COLO668 (cell line): Measurements from ENCODE around the gene CDK1.

Experiments used
- DNase-seq: peaks from one replicate; lab custom pipeline; 2025; ENCODE audit not compliant: unreplicated experiment; lab: John Stamatoyannopoulos, UW

CDK1 gene

DNA sequence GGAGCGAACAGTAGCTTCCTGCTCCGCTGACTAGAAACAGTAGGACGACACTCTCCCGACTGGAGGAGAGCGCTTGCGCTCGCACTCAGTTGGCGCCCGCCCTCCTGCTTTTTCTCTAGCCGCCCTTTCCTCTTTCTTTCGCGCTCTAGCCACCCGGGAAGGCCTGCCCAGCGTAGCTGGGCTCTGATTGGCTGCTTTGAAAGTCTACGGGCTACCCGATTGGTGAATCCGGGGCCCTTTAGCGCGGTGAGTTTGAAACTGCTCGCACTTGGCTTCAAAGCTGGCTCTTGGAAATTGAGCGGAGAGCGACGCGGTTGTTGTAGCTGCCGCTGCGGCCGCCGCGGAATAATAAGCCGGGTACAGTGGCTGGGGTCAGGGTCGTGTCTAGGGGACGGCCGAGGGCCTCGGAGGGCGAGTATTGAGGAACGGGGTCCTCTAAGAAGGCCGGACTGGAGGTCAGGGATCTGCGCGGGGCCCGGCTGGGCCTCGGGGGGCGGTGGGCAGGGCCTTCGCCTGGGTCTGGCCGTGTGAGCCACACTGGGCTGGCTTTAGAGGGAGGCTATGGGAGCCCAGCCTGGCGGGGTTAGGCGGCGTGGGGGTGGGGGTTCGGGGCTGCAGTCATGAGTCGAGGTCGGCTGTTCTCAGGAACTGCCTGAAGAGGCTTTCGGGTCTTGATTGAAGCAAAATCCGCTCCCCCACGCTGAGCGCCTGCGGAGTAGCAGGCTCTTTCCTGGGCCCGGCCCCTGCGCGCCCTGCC is at the start of gene CDK1:
CDK1 (plus strand) TSS at position 265 of the 757 bp plus-strand sequence. CDS start 1,688 bp downstream, outside the sequence.
- peak; percentile 96 for DNase-seq

DNA sequence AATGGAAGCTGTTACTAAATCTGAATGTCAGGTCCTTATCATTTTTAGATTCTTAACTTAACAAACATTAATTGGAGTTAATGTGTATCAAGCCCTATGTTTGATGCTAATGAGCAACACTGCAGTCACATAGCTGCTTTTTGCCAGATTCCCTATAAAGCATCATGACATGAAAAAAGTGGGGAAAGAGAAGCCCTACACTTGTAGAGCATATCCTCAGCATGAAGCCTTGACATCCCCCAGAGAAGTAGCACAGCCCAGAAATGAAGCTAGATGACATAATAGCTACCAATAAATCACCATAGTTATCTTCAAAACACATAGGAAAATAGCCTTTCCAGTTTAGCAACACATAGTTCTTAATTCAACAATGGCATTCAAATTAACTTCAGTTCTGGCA is 49.2 kb upstream of the CDK1 start:
- DNase-seq = no peak

DNA sequence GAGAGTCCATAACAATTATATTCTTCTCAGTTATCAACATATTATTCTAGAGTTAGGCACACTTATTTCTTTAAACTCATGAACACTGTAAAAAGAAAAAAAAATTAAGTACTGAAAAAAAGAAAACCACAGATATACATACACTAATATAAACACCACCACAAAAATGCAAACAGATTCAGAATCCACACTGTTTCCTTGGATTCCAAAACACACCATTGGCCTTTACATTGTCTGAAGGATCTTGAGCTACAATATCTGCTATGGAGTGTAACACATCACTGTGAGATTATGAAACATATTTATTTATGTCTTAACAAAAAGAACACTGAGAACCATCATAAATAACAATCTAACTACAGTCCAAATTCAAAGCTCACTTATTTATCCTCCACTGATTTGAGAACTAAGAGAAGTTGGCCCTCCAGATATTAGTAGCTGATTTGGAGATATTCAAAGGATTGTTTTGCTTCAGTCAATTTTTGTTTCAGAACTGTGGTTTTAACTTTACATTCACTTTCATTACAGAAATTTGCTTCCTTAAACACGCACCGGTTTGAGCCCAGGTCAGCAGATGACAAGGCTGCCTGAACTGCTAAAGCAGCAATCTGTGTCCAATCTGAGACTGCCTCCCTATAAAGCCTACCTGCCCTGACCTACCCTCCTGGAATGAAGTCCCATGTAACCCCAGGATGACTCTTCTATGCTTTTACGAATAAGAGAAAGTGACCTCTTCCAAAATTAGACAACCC is 47.0 kb upstream of the CDK1 start:
- no peak for DNase-seq

DNA sequence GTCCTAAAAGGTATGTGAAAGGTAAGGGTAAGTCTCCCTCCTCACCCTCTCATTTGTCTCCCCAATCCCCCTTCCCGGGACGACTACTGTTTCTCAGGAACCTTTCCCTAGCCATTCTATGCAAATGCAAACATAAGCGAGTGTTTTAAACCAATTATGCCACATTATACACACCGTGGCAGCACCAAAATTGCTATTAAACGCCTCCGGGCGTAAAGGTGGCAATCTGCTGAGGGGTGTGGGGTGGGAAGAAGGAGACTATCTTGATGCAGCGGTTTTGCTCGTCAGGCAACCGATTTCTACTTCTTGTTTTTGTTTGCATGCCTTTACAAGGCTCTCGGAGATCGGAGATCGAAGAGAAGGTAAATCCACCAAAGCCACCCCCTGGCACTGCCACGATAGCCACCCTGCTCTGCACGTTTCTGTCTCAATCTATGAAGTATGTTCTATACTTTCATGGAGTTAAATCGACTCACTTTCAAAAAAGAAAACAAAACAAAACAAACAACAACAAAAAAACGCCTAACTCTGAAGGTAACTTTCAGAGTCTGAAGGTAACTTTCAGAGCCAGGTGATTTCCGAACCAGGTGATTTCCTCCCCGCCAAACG is 46.0 kb upstream of the CDK1 start:
- DNase-seq = no peak

DNA sequence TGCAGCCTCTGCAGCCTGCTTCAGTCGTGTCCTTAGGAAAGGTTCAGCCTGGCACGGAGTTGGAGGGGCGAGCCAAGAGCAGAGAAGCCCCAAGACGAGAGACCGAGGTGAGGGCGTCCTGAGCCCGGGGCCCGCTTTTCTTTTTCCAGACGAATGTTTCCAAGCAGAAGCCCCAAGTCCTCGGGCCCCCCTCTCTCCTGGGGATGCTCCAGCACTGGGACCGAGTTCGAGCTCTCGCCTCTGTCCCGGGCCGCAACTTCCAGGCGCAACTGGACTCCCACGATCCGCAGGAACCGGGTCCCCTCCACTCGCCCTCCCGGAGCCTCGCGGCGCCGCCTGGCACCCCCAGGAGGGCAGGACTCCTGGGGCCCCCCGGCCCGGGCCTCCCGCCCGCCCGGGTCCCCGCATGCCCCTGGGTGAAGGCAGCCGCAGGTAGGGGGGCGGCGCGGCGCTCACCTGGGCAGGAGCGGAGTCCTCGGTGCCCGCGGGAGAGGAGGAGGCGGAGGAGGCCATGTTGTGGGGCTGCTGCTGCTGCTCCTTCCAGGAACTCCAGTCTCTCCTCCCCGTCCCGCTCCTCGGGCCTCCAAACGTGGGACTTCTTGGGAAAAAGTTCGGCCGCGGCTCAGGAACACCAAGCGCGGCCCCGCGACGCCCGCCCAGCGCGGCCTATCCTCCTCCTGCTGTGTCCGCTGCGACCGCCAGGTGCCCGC is 45.3 kb upstream of the CDK1 start:
- peak; percentile 36 for DNase-seq

DNA sequence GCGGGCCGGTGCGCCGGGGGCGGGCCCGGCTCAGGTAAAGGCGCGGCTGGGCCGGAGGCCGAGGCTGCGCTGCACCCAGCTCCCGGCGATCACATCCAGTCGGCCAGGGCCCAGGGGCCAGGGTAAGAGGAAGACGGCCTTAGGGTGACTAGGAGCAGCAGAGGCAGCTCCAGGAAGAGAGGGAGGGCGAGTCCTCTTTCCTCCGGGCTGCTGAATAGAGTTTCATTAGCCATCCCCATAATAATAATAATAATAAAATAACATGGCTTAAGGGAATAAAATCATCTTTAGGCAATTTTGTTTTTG is 44.8 kb upstream of the CDK1 start:
- peak; percentile 84 for DNase-seq

DNA sequence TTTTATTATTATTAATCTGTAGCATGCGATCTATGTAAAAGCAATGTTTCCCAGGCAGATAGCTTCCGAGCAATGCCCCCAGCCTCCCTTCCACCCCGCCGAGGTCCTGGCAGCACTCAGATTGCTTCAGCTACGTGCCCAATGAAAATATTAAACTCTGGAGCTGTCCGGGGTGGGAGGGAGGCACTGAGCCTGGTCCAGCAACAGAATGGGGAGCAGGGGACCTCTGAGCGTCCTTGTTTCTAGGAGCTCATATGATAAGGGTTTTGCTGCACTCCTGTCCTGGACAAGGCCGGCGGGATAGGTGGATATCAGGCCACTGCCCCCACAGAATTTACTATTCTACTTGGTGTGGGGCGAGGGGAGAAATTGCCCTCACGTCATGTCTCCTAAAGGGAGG is 44.5 kb upstream of the CDK1 start:
- DNase-seq = peak; percentile 24

DNA sequence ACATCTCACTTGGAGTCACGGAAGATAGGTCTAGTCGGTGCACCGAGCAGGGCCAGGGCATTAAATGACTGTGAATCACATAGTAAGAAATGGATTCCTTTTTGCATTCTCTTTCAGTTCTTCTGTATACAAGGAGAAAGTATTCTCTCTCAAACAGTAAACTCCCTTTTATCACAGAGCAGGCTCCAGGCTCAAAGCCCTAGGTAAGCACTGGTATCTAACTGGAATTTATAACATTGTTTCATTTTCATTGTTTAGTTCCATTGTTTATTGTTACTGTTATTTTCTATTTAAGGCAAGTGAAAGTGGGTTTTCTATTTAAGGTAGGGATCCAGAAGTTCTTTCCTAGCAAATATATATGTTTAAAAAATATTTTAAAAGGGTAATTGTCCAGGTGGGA is 44.1 kb upstream of the CDK1 start:
- no peak for DNase-seq

DNA sequence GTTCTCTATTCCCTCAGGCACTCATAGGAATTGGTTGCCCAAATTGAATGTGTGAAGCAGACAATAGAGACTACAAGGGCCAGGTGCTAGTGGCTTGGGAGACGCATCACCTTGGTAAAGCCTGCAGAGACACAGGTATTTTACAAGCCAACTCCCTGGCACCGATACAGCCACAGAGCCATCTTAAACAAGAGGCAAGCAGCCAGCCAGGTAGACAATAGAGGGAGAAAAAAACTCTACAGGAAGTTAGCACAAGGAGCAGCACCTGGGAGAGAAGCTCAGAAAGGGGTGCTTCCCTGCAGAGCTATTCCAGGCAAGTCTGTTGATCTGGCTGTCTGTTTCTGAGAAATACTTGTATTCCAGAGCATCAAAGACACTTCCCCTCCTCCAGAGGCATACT is 43.0 kb upstream of the CDK1 start:
- DNase-seq = peak; percentile 8

DNA sequence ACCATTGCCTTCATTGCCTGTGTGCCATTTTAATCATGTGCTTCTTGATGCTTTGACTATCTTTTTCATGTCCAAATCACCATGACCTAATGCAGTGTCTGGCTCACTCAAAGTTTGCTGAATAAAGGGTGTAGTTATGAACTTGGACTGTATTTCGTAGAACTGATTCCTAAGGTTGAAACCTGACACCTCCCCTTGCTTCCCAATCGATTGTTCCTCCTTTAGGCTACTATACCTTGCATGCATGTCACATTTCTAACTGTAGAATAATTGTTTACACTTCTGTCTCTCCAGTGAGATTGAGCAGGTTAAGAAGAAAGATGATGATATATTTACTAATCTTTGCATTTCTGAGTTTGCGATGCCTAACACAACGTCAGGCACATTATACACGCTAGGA is 41.0 kb upstream of the CDK1 start:
- DNase-seq = no peak

DNA sequence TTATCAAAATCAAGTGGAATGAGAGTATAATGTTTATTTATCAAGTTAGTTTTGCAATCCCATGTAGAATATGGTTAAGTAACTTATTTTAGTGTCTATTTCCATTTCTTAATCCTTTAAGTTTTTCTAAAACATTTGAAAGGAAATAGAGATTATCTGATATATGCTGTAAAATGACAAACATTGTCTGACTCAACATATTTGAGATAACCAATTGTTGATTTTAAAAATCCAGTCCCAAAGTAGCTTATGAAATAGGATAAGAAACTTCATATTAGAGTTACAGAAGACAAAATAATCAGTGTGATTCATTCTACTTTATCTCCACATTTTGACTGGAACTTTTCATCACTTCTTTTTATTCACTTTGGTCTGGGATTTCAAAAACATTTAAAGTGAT is 38.7 kb upstream of the CDK1 start:
- DNase-seq = no peak

DNA sequence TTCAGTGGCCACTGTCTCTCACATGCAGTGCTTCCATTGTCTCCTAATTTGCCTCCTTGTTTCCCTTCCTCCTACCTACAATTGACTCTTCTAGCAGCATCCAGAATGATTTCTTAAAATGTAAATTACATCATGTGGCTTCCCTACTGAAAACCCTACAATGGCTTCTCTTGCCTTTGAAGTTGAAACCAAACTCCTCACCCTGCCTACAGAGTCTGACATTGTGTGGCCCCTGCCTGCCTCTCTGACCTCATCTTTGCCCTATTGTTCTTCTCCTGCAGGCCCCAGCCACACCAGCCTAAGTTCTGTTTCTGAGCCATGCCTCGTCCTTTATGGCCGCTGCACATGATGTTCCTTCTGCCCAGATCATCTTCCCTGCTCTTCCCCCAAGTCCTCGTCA is 35.8 kb upstream of the CDK1 start:
- DNase-seq = no peak

DNA sequence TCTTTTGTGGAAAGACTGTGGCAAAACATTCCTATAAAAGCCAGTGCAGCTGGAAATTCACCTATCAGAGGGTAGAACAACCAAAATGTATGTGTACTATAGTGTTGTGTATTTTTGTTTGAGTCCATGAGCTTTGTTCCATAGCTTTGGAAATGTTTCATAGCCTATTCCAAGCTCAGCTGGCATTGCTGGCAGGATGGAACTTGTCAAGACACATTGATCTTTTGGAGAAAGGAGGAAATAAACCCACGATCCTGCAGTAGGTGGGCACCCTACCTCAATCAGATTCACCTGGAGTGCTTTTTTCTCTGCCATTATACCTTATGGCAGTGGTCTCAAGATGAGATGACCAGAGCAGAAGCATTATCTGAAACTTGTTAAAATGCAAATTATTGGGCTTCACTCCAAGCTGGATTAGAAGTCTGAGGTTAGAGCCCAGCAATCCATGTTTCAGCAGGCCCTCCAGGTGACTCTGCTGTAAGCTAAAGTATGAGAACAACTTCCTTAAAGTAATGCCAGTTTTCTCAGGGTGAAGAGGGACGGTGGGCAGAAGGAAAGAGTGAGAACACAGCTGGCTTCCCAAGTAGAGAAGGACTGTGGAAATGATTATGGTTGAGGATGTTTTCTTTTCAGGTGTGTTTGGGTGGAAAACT is 30.3 kb upstream of the CDK1 start:
- no peak for DNase-seq

DNA sequence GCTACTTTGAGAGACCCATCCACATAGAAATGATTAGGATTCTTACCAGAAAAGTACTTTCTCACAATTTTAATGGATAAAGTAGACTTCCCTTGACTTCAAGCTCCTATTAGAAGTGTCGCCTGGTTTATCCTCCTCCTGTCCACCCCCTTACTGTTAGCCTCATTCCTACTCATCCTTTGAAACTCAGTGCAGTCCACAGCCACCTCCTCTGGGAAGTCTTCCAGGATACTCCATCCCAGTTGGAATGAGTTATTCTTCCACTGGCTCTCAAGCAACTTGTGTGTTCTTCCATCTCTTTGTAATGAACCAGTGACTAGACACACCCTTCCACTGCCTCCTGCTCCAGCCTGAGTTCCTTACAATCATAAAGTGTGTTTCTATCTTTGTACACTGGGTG is 25.1 kb upstream of the CDK1 start:
- no peak for DNase-seq

DNA sequence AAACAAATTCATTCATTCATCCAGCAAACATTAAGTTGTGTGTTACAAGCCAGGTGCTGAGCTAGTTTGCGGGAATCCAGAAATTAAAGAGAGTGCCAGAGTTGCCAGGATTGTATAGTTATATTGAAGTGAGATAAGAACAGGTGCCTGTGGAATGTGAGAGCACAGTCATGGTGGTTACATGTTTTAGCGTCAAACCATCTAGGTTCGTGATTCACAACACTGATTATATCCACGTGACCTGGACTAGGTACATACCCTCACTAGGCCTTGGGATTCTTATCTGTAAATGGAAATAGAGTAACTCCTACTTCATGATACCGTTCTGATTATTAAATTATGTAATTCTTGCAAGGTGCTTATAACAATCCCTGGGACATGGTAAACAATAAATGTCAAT is 24.5 kb upstream of the CDK1 start:
- DNase-seq = no peak

DNA sequence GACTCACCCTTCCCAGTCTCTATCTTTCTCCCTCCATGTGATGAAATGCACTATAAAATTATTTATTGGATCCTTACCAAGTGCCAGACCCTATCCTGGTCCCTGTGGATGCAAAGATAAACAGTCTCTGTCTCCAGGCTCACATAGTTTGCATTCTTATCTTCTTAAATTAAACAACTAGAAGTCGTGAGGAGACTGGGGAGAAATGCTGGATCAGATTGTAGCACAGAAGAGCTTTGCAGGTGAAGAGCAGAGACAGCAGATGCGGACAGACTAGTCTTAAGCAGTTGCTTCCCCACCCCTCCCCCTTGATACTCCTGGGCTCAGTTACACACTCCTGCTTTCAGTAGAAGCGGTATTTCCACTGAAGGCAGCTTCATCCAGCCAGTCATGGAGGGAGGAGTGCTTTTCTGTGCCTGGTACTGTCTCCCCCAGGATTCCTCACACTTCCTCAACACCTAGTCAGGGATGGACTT is 20.8 kb upstream of the CDK1 start:
- no peak for DNase-seq

DNA sequence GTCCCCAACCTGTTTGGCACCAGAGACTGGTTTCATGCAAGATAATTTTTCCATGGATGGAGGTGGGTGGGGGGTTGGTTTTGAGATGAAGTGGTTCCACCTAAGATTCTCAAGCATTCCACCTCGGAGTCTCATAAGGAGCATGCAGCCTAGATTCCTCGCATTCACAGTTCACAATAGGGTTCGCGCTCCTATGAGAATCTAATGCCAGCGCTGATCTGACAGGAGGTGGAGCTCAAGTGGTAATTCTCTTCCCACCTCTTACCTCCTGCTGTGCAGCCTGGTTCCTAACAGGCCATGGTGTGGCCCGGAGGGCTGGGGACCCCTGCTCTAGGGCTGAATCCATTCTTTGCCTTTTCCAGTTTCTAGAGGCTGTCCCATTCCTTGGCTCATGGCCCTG is 19.1 kb upstream of the CDK1 start:
- DNase-seq = no peak

DNA sequence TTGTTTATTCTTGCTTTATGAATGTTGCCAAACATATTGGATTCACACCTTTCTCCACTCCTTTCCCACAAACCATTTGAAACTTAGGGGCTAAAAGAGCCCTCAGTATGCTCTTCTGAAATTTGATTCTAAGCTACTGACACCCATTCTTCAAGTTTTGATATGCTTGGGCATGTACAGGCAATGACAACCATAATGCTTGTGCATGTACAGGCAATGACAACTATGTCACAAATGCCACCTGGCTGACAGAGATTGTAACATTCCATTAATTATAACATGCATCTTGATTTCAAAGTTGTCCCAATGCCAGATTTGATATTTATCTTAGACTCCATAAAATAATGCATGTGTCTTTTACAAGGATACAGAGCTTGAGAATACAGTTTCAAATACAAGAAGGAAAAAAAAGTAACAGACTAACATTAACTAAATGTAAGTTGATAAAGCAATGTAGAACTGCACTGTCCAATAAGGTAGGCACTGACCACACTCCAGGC is 17.5 kb upstream of the CDK1 start:
- DNase-seq = no peak

DNA sequence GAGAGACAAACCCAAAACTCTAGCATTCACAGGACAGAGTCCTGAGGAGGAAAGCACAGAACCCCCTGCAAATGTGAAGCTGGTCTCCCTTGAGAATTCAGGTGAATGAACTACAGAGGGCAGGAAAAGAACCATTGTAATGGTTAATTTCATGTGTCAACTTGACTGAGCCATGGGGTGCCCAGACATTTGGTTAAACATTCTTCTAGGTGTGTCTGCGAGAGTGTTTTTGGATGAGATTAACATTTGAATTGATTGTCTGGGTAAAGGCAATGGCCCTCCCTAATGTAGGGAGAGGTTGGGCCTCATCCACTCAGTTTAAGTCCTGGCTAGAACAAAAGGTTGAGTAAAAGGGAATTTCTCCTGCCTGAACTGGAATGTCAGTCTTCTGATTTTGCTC is 15.7 kb upstream of the CDK1 start:
- no peak for DNase-seq

DNA sequence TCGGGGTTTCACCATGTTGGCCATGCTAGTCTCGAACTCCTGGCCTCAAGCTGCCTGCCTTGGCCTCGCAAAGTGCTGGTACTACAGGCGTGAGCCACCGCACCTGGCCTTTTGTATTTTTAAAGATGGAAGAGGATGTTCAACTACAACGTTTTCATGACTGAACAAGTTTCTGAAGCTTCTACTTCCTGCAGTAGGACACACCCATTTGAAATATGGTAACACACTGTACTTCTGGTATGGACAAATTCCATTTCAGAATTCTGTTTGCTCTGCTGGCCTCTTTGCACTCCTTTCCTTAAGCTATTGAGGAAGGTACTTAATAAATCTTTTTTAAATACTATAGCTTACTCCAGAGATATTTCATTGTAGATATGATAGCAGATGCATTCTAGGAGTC is 10.9 kb upstream of the CDK1 start:
- no peak for DNase-seq

DNA sequence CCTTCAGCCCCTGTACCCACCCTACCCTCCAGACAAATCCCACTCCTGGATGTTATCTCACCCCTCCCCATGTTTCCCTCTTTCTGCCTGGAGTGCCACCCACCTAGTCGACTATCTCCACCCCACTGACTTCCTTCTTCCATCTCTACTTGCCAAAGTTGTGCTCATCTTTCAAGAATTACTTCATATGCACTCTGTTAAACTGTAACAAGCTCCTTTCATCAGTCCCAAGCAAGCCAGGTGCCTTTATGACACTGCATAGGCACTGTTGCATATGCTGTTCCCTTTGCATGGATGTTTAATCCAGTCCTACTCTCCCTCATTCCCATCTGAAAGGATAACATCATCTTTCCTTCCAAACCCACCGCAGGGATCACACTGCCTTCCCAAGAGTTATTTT is 8.9 kb upstream of the CDK1 start:
- no peak for DNase-seq
